Hepatocyte (in vitro differentiated cells): ENCODE results near the gene PDCD7. TPM values are rescaled to one million over a fixed set of nuclear protein-coding genes. Genes with fewer than 3 reads are reported as not detected.

ENCODE experiments used
- DNase-seq: peaks from one replicate; pipeline ENCODE4 v3.0.0-alpha.2; 2016; ENCODE audit warnings: low spot score
- H2AFZ ChIP-seq: fragments of 200-600 bp; sonication (generic); 2 replicates; pipeline ENCODE4 v1.6.0; 2016; ENCODE audit warnings: antibody characterized with exemption, mild to moderate bottlenecking
- H3K27ac ChIP-seq: fragments of 200-600 bp; sonication (generic); 2 replicates; pipeline ENCODE4 v1.5.1; 2016; ENCODE audit warnings: mild to moderate bottlenecking
- H3K27me3 ChIP-seq: fragments of 200-600 bp; sonication (generic); 2 replicates; pipeline ENCODE4 v1.6.1; 2016
- H3K36me3 ChIP-seq: fragments of 200-600 bp; sonication (generic); replicated peaks from 2 replicates; pipeline ENCODE4 v1.5.1; 2016; ENCODE audit warnings: low read depth; ENCODE audit not compliant: insufficient read depth
- H3K4me1 ChIP-seq: fragments of 200-600 bp; sonication (generic); 2 replicates; pipeline ENCODE4 v1.5.1; 2016; ENCODE audit warnings: mild to moderate bottlenecking, moderate library complexity; ENCODE audit not compliant: insufficient read depth
- H3K4me2 ChIP-seq: fragments of 200-600 bp; sonication (generic); 2 replicates; pipeline ENCODE4 v1.6.0; 2016
- H3K4me3 ChIP-seq: fragments of 200-600 bp; sonication (generic); 2 replicates; pipeline ENCODE4 v1.5.1; 2016; ENCODE audit warnings: mild to moderate bottlenecking
- H3K79me2 ChIP-seq: fragments of 200-600 bp; sonication (generic); 2 replicates; pipeline ENCODE4 v1.6.0; 2017; ENCODE audit warnings: mild to moderate bottlenecking
- H3K9me2 ChIP-seq: fragments of 200-600 bp; sonication (generic); replicated peaks from 2 replicates; pipeline ENCODE4 v1.6.0; 2017; ENCODE audit warnings: mild to moderate bottlenecking; ENCODE audit not compliant: insufficient read depth
- H3K9me3 ChIP-seq: fragments of 200-600 bp; sonication (generic); 2 replicates; pipeline ENCODE4 v1.5.1; 2016; ENCODE audit warnings: low read depth, mild to moderate bottlenecking
- H4K20me1 ChIP-seq: fragments of 200-600 bp; sonication (generic); 2 replicates; pipeline ENCODE4 v1.6.0; 2016; ENCODE audit warnings: mild to moderate bottlenecking; ENCODE audit not compliant: insufficient read depth, poor library complexity, severe bottlenecking
- EZH2 ChIP-seq: fragments of 200-600 bp; sonication (generic); IDR thresholded peaks from 2 replicates; pipeline ENCODE4 v1.6.1; 2016; ENCODE audit warnings: antibody characterized with exemption, mild to moderate bottlenecking, borderline replicate concordance
- EZH2phosphoT487 ChIP-seq: fragments of 200-600 bp; sonication (generic); IDR thresholded peaks from one replicate; pipeline ENCODE4 v1.6.1; 2018; ENCODE audit warnings: antibody characterized with exemption, mild to moderate bottlenecking, low read depth, moderate library complexity; ENCODE audit not compliant: unreplicated experiment, severe bottlenecking
- WGBS: methylation state at CpG from one replicate; pipeline ENCODE4 v1.1.6; 2016; ENCODE audit warnings: low lambda C conversion rate; ENCODE audit errors: missing lambda C conversion rate; 5-methylcytosine and 5-hydroxymethylcytosine counted together
- polyA plus RNA-seq: library from polyadenylated mRNA; unstranded; fragments of >200 nt; fragmentation: Nextera tagmentation; extraction: Ambion mirVana; gene quantifications from 2 replicates; pipeline ENCODE4 v1.2.1, GENCODE V29; 2016
- total RNA-seq: library from RNA; depleted of rRNA; stranded (reverse); fragments of >200 nt; gene quantifications from 2 replicates; pipeline ENCODE4 v1.2.3, GENCODE V29; 2014
- TF ChIP-seq, protein P1 (sequence below): fragments of 200-600 bp; sonication (generic); IDR thresholded peaks from 2 replicates; pipeline ENCODE4 v1.5.1; 2016; ENCODE audit warnings: antibody characterized with exemption, mild to moderate bottlenecking; ENCODE audit not compliant: poor library complexity

PDCD7 gene
- total and polyA plus RNA-seq, 2 experiments from 2014 or later = 13.6 to 15.2 TPM

DNA sequence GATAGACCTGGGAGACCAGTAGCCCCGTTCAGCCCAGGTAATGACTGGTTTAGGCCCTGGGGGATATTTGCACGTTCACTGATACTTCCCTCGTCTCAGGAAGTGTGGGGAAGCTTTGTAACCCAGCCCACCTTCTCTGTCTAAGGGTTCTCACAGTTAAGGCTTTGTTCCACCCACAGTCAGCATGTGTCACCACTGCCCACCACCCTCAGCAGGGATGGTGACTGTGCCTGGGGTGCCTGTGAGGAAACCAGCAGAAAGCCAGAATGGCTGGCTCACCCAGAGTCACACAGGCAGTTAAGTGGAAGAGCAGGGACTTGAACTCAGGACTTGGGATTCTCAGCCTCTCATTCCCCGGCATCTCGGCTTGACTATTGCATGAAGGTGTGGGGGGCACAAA, 51.9 kb downstream of the PDCD7 start:
- H4K20me1 ChIP-seq = no peaks in the 10 kb centered on the region
- H2AFZ ChIP-seq = no peak overlapping the region
- H3K4me2 ChIP-seq = no peak overlapping the region
- peaks cover 29% of the 10 kb centered on the region for H3K4me1 ChIP-seq
- TF ChIP-seq EZH2phosphoT487 (no peak), EZH2 (no peak)
- TF ChIP-seq, protein P1, sequence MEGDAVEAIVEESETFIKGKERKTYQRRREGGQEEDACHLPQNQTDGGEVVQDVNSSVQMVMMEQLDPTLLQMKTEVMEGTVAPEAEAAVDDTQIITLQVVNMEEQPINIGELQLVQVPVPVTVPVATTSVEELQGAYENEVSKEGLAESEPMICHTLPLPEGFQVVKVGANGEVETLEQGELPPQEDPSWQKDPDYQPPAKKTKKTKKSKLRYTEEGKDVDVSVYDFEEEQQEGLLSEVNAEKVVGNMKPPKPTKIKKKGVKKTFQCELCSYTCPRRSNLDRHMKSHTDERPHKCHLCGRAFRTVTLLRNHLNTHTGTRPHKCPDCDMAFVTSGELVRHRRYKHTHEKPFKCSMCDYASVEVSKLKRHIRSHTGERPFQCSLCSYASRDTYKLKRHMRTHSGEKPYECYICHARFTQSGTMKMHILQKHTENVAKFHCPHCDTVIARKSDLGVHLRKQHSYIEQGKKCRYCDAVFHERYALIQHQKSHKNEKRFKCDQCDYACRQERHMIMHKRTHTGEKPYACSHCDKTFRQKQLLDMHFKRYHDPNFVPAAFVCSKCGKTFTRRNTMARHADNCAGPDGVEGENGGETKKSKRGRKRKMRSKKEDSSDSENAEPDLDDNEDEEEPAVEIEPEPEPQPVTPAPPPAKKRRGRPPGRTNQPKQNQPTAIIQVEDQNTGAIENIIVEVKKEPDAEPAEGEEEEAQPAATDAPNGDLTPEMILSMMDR = no peak
- H3K79me2 ChIP-seq = no peaks in the 10 kb centered on the region
- DNase-seq = no peak
- H3K9me3 ChIP-seq = no peaks in the 10 kb centered on the region
- WGBS = 78% methylated on average over 5 of the region's 5 CpGs
- H3K9me2 ChIP-seq = no peaks in the 10 kb centered on the region
- no peak overlapping the region for H3K4me3 ChIP-seq
- no peaks in the 10 kb centered on the region for H3K27me3 ChIP-seq
- H3K27ac ChIP-seq = no peak overlapping the region
- H3K36me3 ChIP-seq = no peaks in the 10 kb centered on the region

DNA sequence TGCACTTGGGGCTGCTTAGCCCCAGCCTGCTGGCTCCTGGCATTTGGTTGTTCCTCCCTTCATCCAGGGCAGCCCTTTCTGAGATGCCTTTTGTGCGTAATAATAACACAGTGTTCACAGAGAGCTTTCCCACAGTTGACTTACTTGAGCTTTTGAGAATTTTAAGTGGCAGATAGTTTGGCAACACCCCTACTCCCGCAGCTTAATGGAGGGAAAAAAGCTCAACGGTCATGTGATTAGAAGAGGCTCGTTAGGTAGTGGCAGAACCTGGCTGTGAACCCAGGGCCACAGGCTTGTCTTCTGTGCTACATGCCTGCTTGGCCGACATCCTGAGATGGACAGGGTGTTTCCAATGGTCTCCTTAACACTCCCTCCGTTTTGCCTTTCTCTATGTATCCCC, 52.3 kb downstream of the PDCD7 start:
- Histone ChIP-seq H3K36me3 (no peaks in the 10 kb centered on the region), H4K20me1 (no peaks in the 10 kb centered on the region), H3K9me2 (no peaks in the 10 kb centered on the region), H3K4me3 (no peak overlapping the region), H3K4me1 (peaks cover 25% of the 10 kb centered on the region), H3K27ac (no peak overlapping the region), H3K4me2 (no peak overlapping the region), H3K9me3 (no peaks in the 10 kb centered on the region), H3K79me2 (no peaks in the 10 kb centered on the region), H2AFZ (no peak overlapping the region), H3K27me3 (no peaks in the 10 kb centered on the region)
- DNase-seq = no peak
- TF ChIP-seq EZH2 = no peak
- no peak for TF ChIP-seq EZH2phosphoT487
- TF ChIP-seq, protein P1 = no peak
- WGBS = 57% methylated on average over 6 of the region's 6 CpGs

DNA sequence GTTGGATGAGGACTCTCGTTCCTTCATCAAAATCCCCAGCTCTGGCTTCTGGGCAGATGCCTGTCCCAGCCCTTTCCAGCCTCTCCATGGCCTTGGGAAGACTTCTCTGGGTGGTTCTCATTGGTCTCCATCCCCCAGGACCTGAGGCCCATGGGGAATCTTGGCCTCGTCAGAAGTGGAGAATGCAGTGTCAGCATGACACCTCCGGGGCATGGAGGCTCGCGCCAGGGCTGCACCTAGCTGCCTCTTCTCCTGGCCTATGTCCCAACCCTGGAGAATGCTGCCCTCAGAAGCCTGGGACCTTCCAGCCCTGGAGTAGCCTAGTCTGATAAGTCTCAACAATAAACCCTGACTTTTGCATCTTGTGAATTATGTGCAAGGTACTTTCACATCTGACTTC, 54.0 kb downstream of the PDCD7 start:
- Histone ChIP-seq H3K27ac (no peak overlapping the region), H3K36me3 (no peaks in the 10 kb centered on the region), H3K4me3 (no peak overlapping the region), H4K20me1 (no peaks in the 10 kb centered on the region), H3K4me2 (no peak overlapping the region), H3K27me3 (no peaks in the 10 kb centered on the region), H3K9me2 (no peaks in the 10 kb centered on the region), H2AFZ (no peak overlapping the region), H3K9me3 (no peaks in the 10 kb centered on the region), H3K4me1 (peaks cover 22% of the 10 kb centered on the region), H3K79me2 (no peaks in the 10 kb centered on the region)
- TF ChIP-seq, protein P1 = no peak
- no peak for TF ChIP-seq EZH2phosphoT487
- TF ChIP-seq EZH2 = no peak
- 93% methylated on average over 5 of the region's 5 CpGs for WGBS
- no peak for DNase-seq

DNA sequence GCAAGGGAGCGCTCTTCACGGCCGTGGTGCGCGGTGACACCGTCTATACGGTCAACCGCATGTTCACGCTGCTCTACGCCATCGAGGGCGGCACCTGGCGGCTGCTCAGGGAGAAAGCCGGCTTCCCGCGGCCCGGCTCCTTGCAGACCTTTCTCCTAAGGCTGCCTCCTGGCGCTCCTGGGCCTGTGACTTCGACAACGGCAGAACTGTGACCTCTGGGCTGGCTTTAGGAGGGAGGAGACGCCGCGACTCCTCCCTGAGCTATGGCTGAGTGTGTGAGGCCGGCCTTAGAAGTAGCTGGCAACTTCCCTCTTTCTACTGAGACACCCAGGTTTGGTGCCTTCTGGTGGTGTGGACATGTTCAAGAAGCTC, 55.6 kb downstream of the PDCD7 start:
- Histone ChIP-seq H3K27me3 (no peaks in the 10 kb centered on the region), H2AFZ (no peak overlapping the region), H3K4me3 (no peak overlapping the region), H3K4me2 (no peak overlapping the region), H3K9me2 (no peaks in the 10 kb centered on the region), H4K20me1 (no peaks in the 10 kb centered on the region), H3K27ac (no peak overlapping the region), H3K36me3 (no peaks in the 10 kb centered on the region), H3K9me3 (no peaks in the 10 kb centered on the region), H3K4me1 (peaks cover 13% of the 10 kb centered on the region), H3K79me2 (no peaks in the 10 kb centered on the region)
- TF ChIP-seq EZH2phosphoT487 = no peak
- TF ChIP-seq, protein P1 = peak; percentile 52
- 24% methylated on average over 24 of the region's 24 CpGs for WGBS
- peak; percentile 80 for DNase-seq
